Forelimb muscle (tissue), 1 donor: Measurements from ENCODE around the gene NABP1. TPM values are rescaled to one million over a fixed set of nuclear protein-coding genes. Genes with fewer than 3 reads are reported as not detected.
"Not testable (repeated sequence)": the region's sequence is repeated elsewhere in the genome, so short reads cannot be mapped to it uniquely, and the experiment has no call there.

Experiments used
- DNase-seq: peaks from one replicate; pipeline ENCODE4 v3.0.0-alpha.2; 2013; ENCODE audit warnings: low read depth
- polyA plus RNA-seq: library from polyadenylated mRNA; unstranded; fragments of 120-200 nt; gene quantifications from one replicate; pipeline ENCODE4 v1.2.1, GENCODE V29; 2013; ENCODE audit not compliant: insufficient read length

Gene NABP1
- 9.8 TPM for polyA plus RNA-seq

GRCh38 chr2:191677646-191678436 lies at the start of gene NABP1:
TSS of gene NABP1 (plus strand) at chr2:191678136. CDS start at chr2:191678615, 479 bp downstream.
- peak; percentile 93 for DNase-seq

GRCh38 chr2:191629001-191629453 lies 48.9 kb upstream of the NABP1 start:
- no peak for DNase-seq

GRCh38 chr2:191629976-191630712 lies 47.8 kb upstream of the NABP1 start:
- no peak for DNase-seq

GRCh38 chr2:191631754-191632153 lies 46.2 kb upstream of the NABP1 start:
- no peak for DNase-seq

- no peak for DNase-seq
These were observed 45.5 kb upstream of the NABP1 start for GRCh38 chr2:191632426-191632825.

GRCh38 chr2:191634791-191635190 lies 43.1 kb upstream of the NABP1 start:
- no peak for DNase-seq

GRCh38 chr2:191635333-191636234 lies 42.4 kb upstream of the NABP1 start:
- no peak for DNase-seq

GRCh38 chr2:191636235-191636543 lies 41.7 kb upstream of the NABP1 start:
- no peak for DNase-seq

GRCh38 chr2:191636586-191636985 lies 41.4 kb upstream of the NABP1 start:
- DNase-seq, result no peak

GRCh38 chr2:191637182-191638078 lies 40.5 kb upstream of the NABP1 start:
- DNase-seq, result no peak

GRCh38 chr2:191638079-191638801 lies 39.7 kb upstream of the NABP1 start:
- no peak for DNase-seq

GRCh38 chr2:191638802-191639172 lies 39.1 kb upstream of the NABP1 start:
- no peak for DNase-seq

- no peak for DNase-seq
These were observed 36.3 kb upstream of the NABP1 start for GRCh38 chr2:191641609-191642008.

- no peak for DNase-seq
These were observed 35.4 kb upstream of the NABP1 start for GRCh38 chr2:191642541-191642940.

GRCh38 chr2:191643429-191643828 lies 34.5 kb upstream of the NABP1 start:
- DNase-seq, result no peak

GRCh38 chr2:191644613-191645012 lies 33.3 kb upstream of the NABP1 start:
- not testable (repeated sequence) for DNase-seq

GRCh38 chr2:191645032-191645431 lies 32.9 kb upstream of the NABP1 start:
- DNase-seq, result no peak

- DNase-seq, result no peak
These were observed 32.3 kb upstream of the NABP1 start for GRCh38 chr2:191645434-191646162.

- DNase-seq, result no peak
These were observed 31.6 kb upstream of the NABP1 start for GRCh38 chr2:191646163-191646902.
